Pancreas (tissue), 10 donors: Measurements from ENCODE around the gene NNT. TPM values are rescaled to one million over a fixed set of nuclear protein-coding genes. Genes with fewer than 3 reads are reported as not detected.
"Not testable (repeated sequence)": the region's sequence is repeated elsewhere in the genome, so short reads cannot be mapped to it uniquely, and the experiment has no call there.

Experiments used
- ATAC-seq, 4 donors: fragments of 200-7000 bp; cut with Tn5 transposase; one replicate each; pipeline versions ENCODE4 v1.8.0 to v1.9.1; 2020; ENCODE audit warnings: mild to moderate bottlenecking in 4 of 4, moderate library complexity in 4 of 4
- DNase-seq, 6 donors: peaks; one replicate each; pipeline ENCODE4 v3.0.0-alpha.2; 2020
- FAIRE-seq: peaks from 2 replicates; lab custom pipeline; 2012; peaks lifted over from hg19 to GRCh38; lab: Jason Lieb, UNC
- H3K27ac ChIP-seq, 4 donors: fragments of 200-600 bp; sonication (generic); 1 replicate in 3 of 4; 2 replicates in 1 of 4; pipeline versions ENCODE4 v1.5.0 to v1.8.0; 2020
- H3K27me3 ChIP-seq, 4 donors: fragments of 200-600 bp; one replicate each; pipeline ENCODE4 v1.8.0; 2021
- H3K36me3 ChIP-seq, 3 donors: fragments of 200-600 bp; sonication (generic) in 1 of 3; one replicate each; pipeline versions ENCODE4 v1.5.0 to v1.8.0; 2020 to 2021
- H3K4me1 ChIP-seq, 3 donors: fragments of 200-600 bp; one replicate each; pipeline ENCODE4 v1.8.0; 2021
- H3K4me3 ChIP-seq, 4 donors: fragments of 200-600 bp; sonication (generic) in 2 of 4; one replicate each; pipeline versions ENCODE4 v1.5.0 to v1.8.0; 2020 to 2021
- H3K9me3 ChIP-seq, 4 donors: fragments of 200-600 bp; one replicate each; pipeline ENCODE4 v1.8.0; 2021
- CTCF ChIP-seq, 4 donors: fragments of 200-600 bp; sonication (generic) in 3 of 4; IDR thresholded peaks; one replicate each; pipeline versions ENCODE4 v1.5.0 to v1.8.0; 2021; ENCODE audit warnings: antibody characterized with exemption in 4 of 4
- WGBS, 2 donors: extraction: QIAGEN DNeasy Blood & Tissue Kit; methylation state at CpG; one replicate each; pipeline ENCODE4 v1.1.7; 2013; 5-methylcytosine and 5-hydroxymethylcytosine counted together
- intact Hi-C, 3 donors: fragments of 100-400 bp; cut with DNase I; formaldehyde crosslinking; loops; one replicate each; pipeline versions ENCODE4 v1.11.1 to v1.14.2; 2022
- polyA plus RNA-seq, 2 donors: library from polyadenylated mRNA; stranded (reverse); fragments of 200-250 nt; gene quantifications; one replicate each; pipeline ENCODE4 v1.2.3, GENCODE V29; 2013
- total RNA-seq, 6 donors: library from RNA; stranded (reverse); fragmentation: NEBNext Ultra II Directional in 4 of 6; extraction: Animal tissue kit (Norgen Biotek cat#: 25700) in 4 of 6; gene quantifications; one replicate each; pipeline versions ENCODE4 v1.2.1 to v1.2.4, GENCODE V29; 2021 to 2023
- donor health status: healthy with polysubstance abuse.
- donor health status: DM: no; HTN: no; CAD: no; lungs with moderate emphysema.
- donor health status: DM: no; HTN: no; CAD: no.
- donor health status: control.
- donor health status: control.
- donor health status: Bipolar disorder and iron deficiency.
- donor health status: DM: yes; HTN: yes; CAD: no.
- donor health status: DM: no; HTN: no; CAD: no.
- donor health status: DM: no; HTN: no; CAD: no.
- donor health status: DM: yes; HTN: yes; CAD: no.

NNT gene
- total and polyA plus RNA-seq, 8 donors = 6.1 to 48.0 (median 32.4) TPM

- ATAC-seq = no peak
- no peak overlapping the region for H3K4me3 ChIP-seq
- TF ChIP-seq CTCF (IDR thresholded peaks at IDR 0.05) = no peak
- no peaks in the 10 kb centered on the region for H3K36me3 ChIP-seq
- H3K4me1 ChIP-seq = no peaks in the 10 kb centered on the region
- H3K9me3 ChIP-seq = no peaks in the 10 kb centered on the region
- no peak for DNase-seq
- 94 to 97% methylated on average over 6 of the region's 6 CpGs for WGBS, 2 donors
- no peak for FAIRE-seq
- no peak overlapping the region for H3K27ac ChIP-seq
- intact Hi-C loops = no loop called here
- no peaks in the 10 kb centered on the region for H3K27me3 ChIP-seq
Measured at GRCh38 chr5:43711496-43711895, 108.5 kb downstream of the NNT start.

GRCh38 chr5:43712081-43712480 lies 109.1 kb downstream of the NNT start:
- no peak for TF ChIP-seq CTCF (IDR thresholded peaks at IDR 0.05)
- no peak for DNase-seq
- WGBS, 2 donors = 96 to 98% methylated on average over 3 of the region's 3 CpGs
- intact Hi-C loops = no loop called here
- H3K27ac ChIP-seq = no peak overlapping the region
- no peaks in the 10 kb centered on the region for H3K36me3 ChIP-seq
- no peak for FAIRE-seq
- peaks cover 0 to 3% (median 0%) of the 10 kb centered on the region in 3 donors for H3K4me1 ChIP-seq
- H3K4me3 ChIP-seq = no peak overlapping the region
- H3K9me3 ChIP-seq = no peaks in the 10 kb centered on the region
- no peaks in the 10 kb centered on the region for H3K27me3 ChIP-seq
- no peak for ATAC-seq

- WGBS, 2 donors = 75 to 85% methylated on average over 1 to 2 of the region's 3 CpGs
- FAIRE-seq, H3K4me1 ChIP-seq, intact Hi-C loops, H3K4me3 ChIP-seq, DNase-seq, H3K27ac ChIP-seq, ATAC-seq, H3K9me3 ChIP-seq, H3K36me3 ChIP-seq, H3K27me3 ChIP-seq: not testable (repeated sequence)
Measured at GRCh38 chr5:43719783-43720182, 116.8 kb downstream of the NNT start.

GRCh38 chr5:43728581-43728980 lies 125.6 kb downstream of the NNT start:
- DNase-seq (no peak), ATAC-seq (no peak), FAIRE-seq (no peak)
- Histone ChIP-seq H3K27me3 (no peaks in the 10 kb centered on the region), H3K4me1 (peaks cover 7 to 10% (median 10%) of the 10 kb centered on the region in 3 donors), H3K9me3 (no peaks in the 10 kb centered on the region), H3K4me3 (no peak overlapping the region), H3K36me3 (no peaks in the 10 kb centered on the region), H3K27ac (no peak overlapping the region)
- intact Hi-C loops = loop anchor here in 1 of 3 donors (5.0 kb wide), 1 partner anchor 1044 kb away; no protein-coding TSS in a partner anchor
- WGBS, 2 donors = 72 to 73% methylated on average over 3 of the region's 3 CpGs
- no peak for TF ChIP-seq CTCF (IDR thresholded peaks at IDR 0.05)

- FAIRE-seq (peak; percentile 96), ATAC-seq (peak; percentile 57 to 79 (median 76)), DNase-seq (no peak)
- intact Hi-C loops = loop anchor here in 1 of 3 donors (5.0 kb wide), 2 partner anchors 602 to 1042 kb away; no protein-coding TSS in a partner anchor
- H3K27me3 ChIP-seq = no peaks in the 10 kb centered on the region
- peaks cover 7 to 10% (median 10%) of the 10 kb centered on the region in 3 donors for H3K4me1 ChIP-seq
- peak in 3 of 4 donors; percentile 25 to 42 (median 32) for TF ChIP-seq CTCF (IDR thresholded peaks at IDR 0.05)
- no peak overlapping the region for H3K27ac ChIP-seq
- no peaks in the 10 kb centered on the region for H3K36me3 ChIP-seq
- H3K4me3 ChIP-seq = no peak overlapping the region
- WGBS, 2 donors = 30 to 41% methylated on average over 2 of the region's 2 CpGs
- H3K9me3 ChIP-seq = no peaks in the 10 kb centered on the region
Measured at GRCh38 chr5:43729846-43730478, 127.0 kb downstream of the NNT start.
